IMR-90 (cell line): ENCODE data around the gene SLC35E2B. TPM values are rescaled to one million over a fixed set of nuclear protein-coding genes. Genes with fewer than 3 reads are reported as not detected.

Experiments used
- ATAC-seq: fragments of 200-7000 bp; cut with Tn5 transposase; 2 replicates; pipeline ENCODE4 v1.9.1; 2020; ENCODE audit warnings: low read depth, mild to moderate bottlenecking, moderate library complexity
- BruUV-seq: library from RNA; stranded (reverse); fragments of 400-500 nt; replicated peaks from 2 replicates; lab custom pipeline; 2021; lab: Mats Ljungman, UMichigan
- CTCF ChIA-PET: fragments of 300-600 bp; formaldehyde crosslinking; extraction: SDS; loops from one replicate; lab custom pipeline; 2021; ENCODE audit warnings: antibody characterized with exemption; lab: Yijun Ruan, JAX
- POLR2A ChIA-PET: fragments of 300-600 bp; sonication (Branson Sonifier 250); formaldehyde crosslinking; loops from one replicate; lab custom pipeline; 2022; ENCODE audit warnings: antibody characterized with exemption; ENCODE audit not compliant: unreplicated experiment; lab: Charles Lee
- DNase-seq: peaks from one replicate; pipeline ENCODE4 v3.0.0; 2013
- H2AFZ ChIP-seq: replicated peaks from 2 replicates; pipeline ENCODE3; 2013; ENCODE audit warnings: low read length, mild to moderate bottlenecking; ENCODE audit not compliant: poor library complexity
- H2AK5ac ChIP-seq: 2 replicates; pipeline ENCODE4 v1.6.1; 2013; ENCODE audit warnings: low read depth, low read length, inconsistent platforms
- H2AK9ac ChIP-seq: replicated peaks from 2 replicates; pipeline ENCODE3; 2013; ENCODE audit warnings: mild to moderate bottlenecking, low read depth, low read length, moderate library complexity; ENCODE audit not compliant: poor library complexity
- H2BK120ac ChIP-seq: 2 replicates; pipeline ENCODE4 v1.6.1; 2013; ENCODE audit warnings: low read depth, low read length, inconsistent platforms
- H2BK15ac ChIP-seq: 3 replicates; pipeline ENCODE4 v1.6.1; 2013; ENCODE audit warnings: low read depth, low read length, inconsistent platforms
- H2BK20ac ChIP-seq: 2 replicates; pipeline ENCODE4 v1.6.1; 2013; ENCODE audit warnings: low read depth, mild to moderate bottlenecking, inconsistent platforms, low read length, moderate library complexity
- H2BK5ac ChIP-seq: 2 replicates; pipeline ENCODE4 v1.6.1; 2013; ENCODE audit warnings: mild to moderate bottlenecking, low read depth, low read length, inconsistent platforms; ENCODE audit not compliant: poor library complexity, severe bottlenecking
- H3K14ac ChIP-seq: replicated peaks from 2 replicates; pipeline ENCODE4 v1.6.1; 2013; ENCODE audit warnings: low read depth, low read length, inconsistent platforms
- H3K18ac ChIP-seq: 2 replicates; pipeline ENCODE4 v1.6.1; 2013; ENCODE audit warnings: low read depth, low read length, control low read depth
- H3K23ac ChIP-seq: 2 replicates; pipeline ENCODE4 v1.6.1; 2013; ENCODE audit warnings: low read depth, low read length, inconsistent platforms
- H3K27ac ChIP-seq: 2 replicates; pipeline ENCODE4 v1.5.1; 2013; ENCODE audit warnings: mild to moderate bottlenecking, control low read depth, low read length; ENCODE audit not compliant: insufficient read depth
- H3K27me3 ChIP-seq: 2 replicates; pipeline ENCODE4 v1.6.1; 2013; ENCODE audit warnings: low read length; ENCODE audit not compliant: control insufficient read depth, insufficient read depth
- H3K36me3 ChIP-seq: 2 replicates; pipeline ENCODE4 v1.6.1; 2013; ENCODE audit warnings: low read length, mixed read lengths; ENCODE audit not compliant: control insufficient read depth, insufficient read depth
- H3K4ac ChIP-seq: 2 replicates; pipeline ENCODE4 v1.6.1; 2013; ENCODE audit warnings: low read depth, low read length, inconsistent platforms
- H3K4me1 ChIP-seq: 2 replicates; pipeline ENCODE4 v1.6.1; 2013; ENCODE audit warnings: low read length, mixed read lengths; ENCODE audit not compliant: control insufficient read depth, insufficient read depth
- H3K4me2 ChIP-seq: 2 replicates; pipeline ENCODE4 v1.6.1; 2013; ENCODE audit warnings: low read depth, mild to moderate bottlenecking, control low read depth, low read length, moderate library complexity
- H3K4me3 ChIP-seq: 2 replicates; pipeline ENCODE4 v1.5.1; 2013; ENCODE audit warnings: low read depth, mild to moderate bottlenecking, control low read depth, low read length, moderate library complexity; ENCODE audit not compliant: insufficient read depth
- H3K56ac ChIP-seq: 2 replicates; pipeline ENCODE4 v1.6.1; 2013; ENCODE audit warnings: low read length, inconsistent platforms; ENCODE audit not compliant: insufficient read depth; ENCODE audit errors: extremely low read depth
- H3K79me1 ChIP-seq, 2 experiments: 2 replicates each; pipeline ENCODE4 v1.6.1; 2013; ENCODE audit warnings: low read length in 2 of 2, inconsistent platforms in 1 of 2, low read depth in 1 of 2
- H3K9ac ChIP-seq: 2 replicates; pipeline ENCODE4 v1.6.1; 2013; ENCODE audit warnings: low read depth, low read length, control low read depth
- H3K9me1 ChIP-seq: 2 replicates; pipeline ENCODE4 v1.6.1; 2013; ENCODE audit warnings: low read length, inconsistent platforms; ENCODE audit not compliant: insufficient read depth
- H3K9me3 ChIP-seq: 2 replicates; pipeline ENCODE4 v1.6.1; 2013; ENCODE audit warnings: low read length; ENCODE audit not compliant: control insufficient read depth, insufficient read depth
- H4K20me1 ChIP-seq: 2 replicates; pipeline ENCODE4 v1.6.1; 2013; ENCODE audit warnings: low read length, inconsistent platforms; ENCODE audit not compliant: insufficient read depth
- H4K5ac ChIP-seq: 2 replicates; pipeline ENCODE4 v1.6.1; 2013; ENCODE audit warnings: mild to moderate bottlenecking, low read depth, low read length, control low read depth
- H4K8ac ChIP-seq, 2 experiments: 2 replicates each; pipeline ENCODE4 v1.6.1; 2013; ENCODE audit warnings: low read depth in 2 of 2, low read length in 2 of 2, control low read depth in 1 of 2, inconsistent platforms in 1 of 2
- H4K91ac ChIP-seq: 2 replicates; pipeline ENCODE4 v1.6.1; 2013; ENCODE audit warnings: low read depth, low read length, inconsistent platforms; ENCODE audit not compliant: insufficient read depth
- BHLHE40 ChIP-seq: fragments of 150-350 bp; IDR thresholded peaks from 2 replicates; pipeline ENCODE4 v1.6.1; 2016; ENCODE audit warnings: mild to moderate bottlenecking, low read depth, low read length
- CEBPB ChIP-seq: IDR thresholded peaks from 2 replicates; pipeline ENCODE4 v1.6.1; 2012; ENCODE audit warnings: low read depth, low read length, improper control_type of control experiment
- CTCF ChIP-seq: conservative IDR thresholded peaks from 2 replicates; pipeline ENCODE4 v1.5.1; 2012; ENCODE audit warnings: mild to moderate bottlenecking, low read depth, low read length, improper control_type of control experiment
- FOS ChIP-seq: fragments of 150-350 bp; IDR thresholded peaks from 2 replicates; pipeline ENCODE4 v1.6.1; 2016; ENCODE audit warnings: low read depth, low read length
- MAFK ChIP-seq: IDR thresholded peaks from 2 replicates; pipeline ENCODE4 v1.6.1; 2012; ENCODE audit warnings: low read depth, low read length, improper control_type of control experiment
- POLR2A ChIP-seq: IDR thresholded peaks from 2 replicates; pipeline ENCODE4 v1.6.1; 2012; ENCODE audit warnings: mild to moderate bottlenecking, low read depth, low read length
- RAD21 ChIP-seq: IDR thresholded peaks from 2 replicates; pipeline ENCODE4 v1.6.1; 2012; ENCODE audit warnings: low read length, improper control_type of control experiment
- SMC3 ChIP-seq: fragments of 150-350 bp; IDR thresholded peaks from 2 replicates; pipeline ENCODE4 v1.6.1; 2016; ENCODE audit warnings: low read depth, mild to moderate bottlenecking, antibody characterized with exemption, low read length, moderate library complexity
- WGBS, 2 experiments: methylation state at CpG; one replicate each; pipeline versions ENCODE4 v1.1.5 to v1.1.7; 2013; ENCODE audit warnings: missing lambda C conversion rate in 2 of 2; ENCODE audit not compliant: insufficient read length in 1 of 2; ENCODE audit errors: extremely low coverage in 2 of 2; 5-methylcytosine and 5-hydroxymethylcytosine counted together
- dilution Hi-C: fragments of 300-500 bp; cut with HindIII; formaldehyde crosslinking; loops from one replicate; pipeline ENCODE4 v1.14.3; 2018; ENCODE audit warnings: low sequenced_read_pairs; ENCODE audit not compliant: unreplicated experiment
- in situ Hi-C: fragments of 300-500 bp; cut with MboI; formaldehyde crosslinking; loops from 3 replicates; pipeline ENCODE4 v1.14.3; 2019; ENCODE audit warnings: low sequenced_read_pairs, inconsistent platforms, mixed read lengths
- intact Hi-C: fragments of 100-400 bp; cut with micrococcal nuclease; formaldehyde crosslinking; loops from 2 replicates; pipeline ENCODE4 v1.10.0; 2022
- polyA plus RNA-seq, 3 experiments: library from polyadenylated mRNA; depleted of rRNA; stranded (reverse); fragments of >200 nt; gene quantifications; 2 replicates each; pipeline ENCODE4 v1.2.3, GENCODE V29; 2012; ENCODE audit warnings: low replicate concordance in 1 of 3
- total RNA-seq: library from RNA; depleted of rRNA; stranded (reverse); fragments of >200 nt; gene quantifications from 2 replicates; pipeline ENCODE4 v1.2.3, GENCODE V29; 2012
- TF ChIP-seq, protein P1 (sequence below): fragments of 150-350 bp; IDR thresholded peaks from 2 replicates; pipeline ENCODE4 v1.6.1; 2016; ENCODE audit warnings: low read depth, mild to moderate bottlenecking, low read length, moderate library complexity, borderline replicate concordance

SLC35E2B gene
- total and polyA plus RNA-seq, 2 of the 4 experiments (the other 2 are of a cell fraction), result 14.9 to 30.2 TPM

DNA sequence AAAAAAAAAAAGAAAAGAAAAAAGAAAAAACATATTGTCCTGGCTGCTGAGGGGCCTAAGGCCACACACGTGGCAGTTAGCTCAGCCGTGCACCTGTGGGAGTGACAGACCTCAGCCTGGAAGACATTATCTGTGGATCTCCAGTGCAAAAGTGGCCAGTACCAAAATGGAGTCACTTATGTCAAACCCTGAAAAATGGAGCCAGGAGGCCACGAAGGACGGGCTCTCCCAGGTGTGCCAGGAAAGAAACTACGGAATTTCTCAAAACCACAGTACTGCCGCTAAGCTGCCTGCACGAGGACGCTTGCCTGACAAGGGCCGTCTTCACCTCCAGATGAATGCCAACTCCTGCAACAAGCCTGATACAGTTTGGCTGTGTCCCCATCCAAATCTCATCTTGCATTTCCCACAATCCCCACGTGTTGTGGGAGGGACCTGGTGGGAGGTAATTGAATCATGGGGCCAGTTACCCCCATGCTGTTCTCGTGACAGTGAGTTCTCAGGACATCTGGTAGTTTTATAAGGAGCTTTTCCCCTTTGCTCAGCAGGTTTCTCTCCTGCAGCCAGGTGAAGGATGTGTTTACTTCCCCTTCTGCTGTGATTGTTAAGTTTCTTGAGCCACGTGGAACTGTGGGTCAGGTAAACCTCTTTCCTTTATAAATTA is 82.6 kb downstream of the SLC35E2B start:
- intact Hi-C loops, result no loop called here
- H3K79me1 ChIP-seq, result peaks cover 10 to 18% of the 10 kb centered on the region in 2 experiments; a peak in 3 of 4 replicates
- H3K27ac ChIP-seq, result no peak overlapping the region
- no peak overlapping the region for H2BK15ac ChIP-seq
- no peak overlapping the region for H4K5ac ChIP-seq
- no peak overlapping the region for H3K14ac ChIP-seq
- H2BK5ac ChIP-seq, result no peak overlapping the region
- H3K4me2 ChIP-seq, result no peak overlapping the region
- no peak overlapping the region for H2BK120ac ChIP-seq
- H2BK20ac ChIP-seq, result no peak overlapping the region
- no peak overlapping the region for H2AFZ ChIP-seq
- no peak for ATAC-seq
- TF ChIP-seq FOS (no peak), CTCF (no peak), POLR2A (no peak), MAFK (no peak), CEBPB (no peak), RAD21 (no peak), SMC3 (no peak), BHLHE40 (no peak)
- TF ChIP-seq, protein P1, sequence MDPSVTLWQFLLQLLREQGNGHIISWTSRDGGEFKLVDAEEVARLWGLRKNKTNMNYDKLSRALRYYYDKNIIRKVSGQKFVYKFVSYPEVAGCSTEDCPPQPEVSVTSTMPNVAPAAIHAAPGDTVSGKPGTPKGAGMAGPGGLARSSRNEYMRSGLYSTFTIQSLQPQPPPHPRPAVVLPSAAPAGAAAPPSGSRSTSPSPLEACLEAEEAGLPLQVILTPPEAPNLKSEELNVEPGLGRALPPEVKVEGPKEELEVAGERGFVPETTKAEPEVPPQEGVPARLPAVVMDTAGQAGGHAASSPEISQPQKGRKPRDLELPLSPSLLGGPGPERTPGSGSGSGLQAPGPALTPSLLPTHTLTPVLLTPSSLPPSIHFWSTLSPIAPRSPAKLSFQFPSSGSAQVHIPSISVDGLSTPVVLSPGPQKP, result no peak
- ChIA-PET CTCF (no interaction called here), POLR2A (no interaction called here)
- H4K8ac ChIP-seq, result no peak overlapping the region
- peaks cover 16% of the 10 kb centered on the region for H4K20me1 ChIP-seq
- BruUV-seq, result no TSS peak
- WGBS, 2 experiments, result 71% methylated on average over 8 of the region's 12 CpGs; no CpG with 5 or more reads in 1 of the 2 experiments
- dilution Hi-C loops, result no loop called here
- H3K9ac ChIP-seq, result no peak overlapping the region
- H3K4ac ChIP-seq, result no peak overlapping the region
- no peaks in the 10 kb centered on the region for H3K4me1 ChIP-seq
- H3K9me3 ChIP-seq, result no peaks in the 10 kb centered on the region
- no peak overlapping the region for H4K91ac ChIP-seq
- H2AK5ac ChIP-seq, result no peak overlapping the region
- H3K9me1 ChIP-seq, result peaks cover 9% of the 10 kb centered on the region; the same call in 1 of the 2 replicates
- no peaks in the 10 kb centered on the region for H3K36me3 ChIP-seq
- no peak for DNase-seq
- no peak overlapping the region for H3K4me3 ChIP-seq
- no peak overlapping the region for H3K56ac ChIP-seq
- no peak overlapping the region for H2AK9ac ChIP-seq
- no peak overlapping the region for H3K23ac ChIP-seq
- H3K27me3 ChIP-seq, result no peaks in the 10 kb centered on the region
- no peak overlapping the region for H3K18ac ChIP-seq
- in situ Hi-C loops, result no loop called here
